Heart left ventricle (tissue), 16 donors: ENCODE results near the gene MINDY4. TPM values are rescaled to one million over a fixed set of nuclear protein-coding genes. Genes with fewer than 3 reads are reported as not detected.

ENCODE experiments used
- ATAC-seq, 4 donors: fragments of 200-7000 bp; cut with Tn5 transposase; one replicate each; pipeline ENCODE4 v1.9.1; 2020 to 2022; ENCODE audit warnings: moderate library complexity in 4 of 4, mild to moderate bottlenecking in 3 of 4, moderate number of reproducible peaks in 1 of 4
- DNase-seq, 5 donors: peaks; one replicate each; pipeline ENCODE4 v3.0.0-alpha.2; 2020
- H3K27ac ChIP-seq, 12 donors: fragments of 200-600 bp; sonication (generic) in 4 of 12; one replicate each; pipeline versions ENCODE4 v1.5.0 to v1.8.0; 2016 to 2022; ENCODE audit warnings: mild to moderate bottlenecking in 2 of 12
- H3K27me3 ChIP-seq, 9 donors: fragments of 200-600 bp; sonication (generic) in 2 of 9; one replicate each; pipeline versions ENCODE4 v1.5.1 to v1.8.0; 2016 to 2022; ENCODE audit warnings: mild to moderate bottlenecking in 3 of 9
- H3K36me3 ChIP-seq, 9 donors: fragments of 200-600 bp; sonication (generic) in 2 of 9; one replicate each; pipeline versions ENCODE4 v1.5.0 to v1.8.0; 2018 to 2022; ENCODE audit warnings: mild to moderate bottlenecking in 2 of 9
- H3K4me1 ChIP-seq, 12 donors: fragments of 200-600 bp; sonication (generic) in 4 of 12; one replicate each; pipeline versions ENCODE4 v1.5.0 to v1.8.0; 2016 to 2022; ENCODE audit warnings: mild to moderate bottlenecking in 3 of 12
- H3K4me3 ChIP-seq, 12 donors: fragments of 200-600 bp; sonication (generic) in 4 of 12; one replicate each; pipeline versions ENCODE4 v1.5.0 to v1.8.0; 2017 to 2022; ENCODE audit warnings: mild to moderate bottlenecking in 9 of 12, moderate library complexity in 4 of 12
- H3K9me3 ChIP-seq, 12 donors: fragments of 200-600 bp; sonication (generic) in 4 of 12; one replicate each; pipeline versions ENCODE4 v1.5.0 to v1.8.0; 2016 to 2022; ENCODE audit warnings: mild to moderate bottlenecking in 1 of 12
- POLR2A ChIP-seq, 2 donors: fragments of 450-650 bp; IDR thresholded peaks; one replicate each; pipeline ENCODE4 v1.6.1; 2017; ENCODE audit warnings: antibody characterized with exemption in 2 of 2, mild to moderate bottlenecking in 2 of 2, moderate library complexity in 2 of 2
- WGBS, 4 donors: extraction: QIAGEN DNeasy Blood & Tissue Kit in 2 of 4; methylation state at CpG; one replicate each; pipeline versions ENCODE4 v1.1.5 to v1.1.7; 2013 to 2018; 5-methylcytosine and 5-hydroxymethylcytosine counted together
- intact Hi-C, 10 donors: fragments of 100-400 bp; cut with DNase I; formaldehyde crosslinking; loops; one replicate each; pipeline versions ENCODE4 v1.11.1 to v1.14.2; 2022
- polyA plus RNA-seq, 2 donors: library from polyadenylated mRNA; stranded (reverse); fragments of 200-250 nt; gene quantifications; one replicate each; pipeline ENCODE4 v1.2.3, GENCODE V29; 2013
- total RNA-seq, 9 donors: library from RNA; depleted of rRNA in 2 of 9; stranded (reverse); fragments of >200 nt in 2 of 9; fragmentation: NEBNext Ultra II Directional in 3 of 9; extraction: Animal tissue kit (Norgen Biotek cat#: 25700) in 3 of 9; gene quantifications; one replicate each; pipeline versions ENCODE4 v1.1.0 to v1.2.4, GENCODE V29; 2016 to 2023
- TF ChIP-seq, protein P1 (sequence below), 12 donors: fragments of 200-600 bp; sonication (generic) in 4 of 12; IDR thresholded peaks; one replicate each; pipeline versions ENCODE4 v1.5.0 to v1.8.0; 2018 to 2022; ENCODE audit warnings: antibody characterized with exemption in 12 of 12, mild to moderate bottlenecking in 5 of 12
- donor health status: ischemic (EF 13 %, LVEDD 7.1; RV severe dilation, severe dysfunction).
- donor health status: healthy with polysubstance abuse.
- donor health status: DM: no; HTN: yes; CAD: no.
- donor health status: DM: no; HTN: no; CAD: no.
- donor health status: ischemic (EF 25% LVEDD 6.9; RV normal size, moderate dysfunction).
- donor health status: ischemic (EF 25% LVEDD 5.7; RV mildly dilated, moderate dysfunction).
- donor health status: healthy.
- donor health status: DM: yes; HTN: yes; CAD: no.
- donor health status: ischemic (EF 35%, LVEDD 5.7; RV mildly dilated, moderate dysfunction).
- donor health status: nonischemic (EF 11% LVEDD 7.7; RV severe dilation, severe dysfunction).
- donor health status: DM: yes; HTN: yes; CAD: no.
- donor health status: PGD.
- donor health status: ischemic (EF 29% LVEDD 5.4; RV normal size, mild dysfunction).
- donor health status: nonischemic (EF 23%, LVEDD 6.1; RV moderate dilation, normal function).

The MINDY4 gene
- total and polyA plus RNA-seq, 11 donors = 1.3 to 6.0 (median 2.9) TPM

DNA sequence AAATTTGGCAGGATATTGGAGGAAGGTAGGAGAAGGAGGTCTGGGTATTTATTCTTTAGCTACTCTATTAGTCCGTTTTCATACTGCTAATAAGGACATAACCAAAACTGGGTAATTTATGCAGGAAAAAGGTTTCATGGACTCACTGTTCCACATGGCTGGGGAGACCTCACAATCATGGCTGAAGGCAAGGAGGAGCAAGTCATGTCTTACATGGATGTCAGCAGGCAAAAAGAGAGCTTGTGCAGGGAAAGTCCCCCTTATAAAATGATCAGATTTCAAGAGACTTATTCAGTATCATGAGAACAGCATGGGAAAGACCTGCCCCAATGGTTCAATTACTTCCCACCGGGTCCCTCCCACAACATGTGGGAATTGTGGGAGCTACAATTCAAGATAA, 21.2 kb upstream of the MINDY4 start:
- 51 to 62% (median 58%) methylated on average over 2 of the region's 2 CpGs for WGBS, 4 donors
- intact Hi-C loops = loop anchor here in 1 of 10 donors (5.0 kb wide), 1 partner anchor 37 kb away; no protein-coding TSS in a partner anchor
- no peak for TF ChIP-seq POLR2A (IDR thresholded peaks at IDR 0.05)
- TF ChIP-seq, protein P1, sequence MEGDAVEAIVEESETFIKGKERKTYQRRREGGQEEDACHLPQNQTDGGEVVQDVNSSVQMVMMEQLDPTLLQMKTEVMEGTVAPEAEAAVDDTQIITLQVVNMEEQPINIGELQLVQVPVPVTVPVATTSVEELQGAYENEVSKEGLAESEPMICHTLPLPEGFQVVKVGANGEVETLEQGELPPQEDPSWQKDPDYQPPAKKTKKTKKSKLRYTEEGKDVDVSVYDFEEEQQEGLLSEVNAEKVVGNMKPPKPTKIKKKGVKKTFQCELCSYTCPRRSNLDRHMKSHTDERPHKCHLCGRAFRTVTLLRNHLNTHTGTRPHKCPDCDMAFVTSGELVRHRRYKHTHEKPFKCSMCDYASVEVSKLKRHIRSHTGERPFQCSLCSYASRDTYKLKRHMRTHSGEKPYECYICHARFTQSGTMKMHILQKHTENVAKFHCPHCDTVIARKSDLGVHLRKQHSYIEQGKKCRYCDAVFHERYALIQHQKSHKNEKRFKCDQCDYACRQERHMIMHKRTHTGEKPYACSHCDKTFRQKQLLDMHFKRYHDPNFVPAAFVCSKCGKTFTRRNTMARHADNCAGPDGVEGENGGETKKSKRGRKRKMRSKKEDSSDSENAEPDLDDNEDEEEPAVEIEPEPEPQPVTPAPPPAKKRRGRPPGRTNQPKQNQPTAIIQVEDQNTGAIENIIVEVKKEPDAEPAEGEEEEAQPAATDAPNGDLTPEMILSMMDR (IDR thresholded peaks at IDR 0.05) = no peak
- ATAC-seq (no peak), DNase-seq (no peak)
- H3K4me3 ChIP-seq = no peak overlapping the region
- H3K4me1 ChIP-seq = peaks cover 0 to 62% (median 35%) of the 10 kb centered on the region in 12 donors
- no peaks in the 10 kb centered on the region for H3K9me3 ChIP-seq
- H3K36me3 ChIP-seq = peaks cover 0 to 10% (median 0%) of the 10 kb centered on the region in 9 donors
- peak overlapping the region; percentile 3 to 91 (median 80) for H3K27ac ChIP-seq
- no peaks in the 10 kb centered on the region for H3K27me3 ChIP-seq

DNA sequence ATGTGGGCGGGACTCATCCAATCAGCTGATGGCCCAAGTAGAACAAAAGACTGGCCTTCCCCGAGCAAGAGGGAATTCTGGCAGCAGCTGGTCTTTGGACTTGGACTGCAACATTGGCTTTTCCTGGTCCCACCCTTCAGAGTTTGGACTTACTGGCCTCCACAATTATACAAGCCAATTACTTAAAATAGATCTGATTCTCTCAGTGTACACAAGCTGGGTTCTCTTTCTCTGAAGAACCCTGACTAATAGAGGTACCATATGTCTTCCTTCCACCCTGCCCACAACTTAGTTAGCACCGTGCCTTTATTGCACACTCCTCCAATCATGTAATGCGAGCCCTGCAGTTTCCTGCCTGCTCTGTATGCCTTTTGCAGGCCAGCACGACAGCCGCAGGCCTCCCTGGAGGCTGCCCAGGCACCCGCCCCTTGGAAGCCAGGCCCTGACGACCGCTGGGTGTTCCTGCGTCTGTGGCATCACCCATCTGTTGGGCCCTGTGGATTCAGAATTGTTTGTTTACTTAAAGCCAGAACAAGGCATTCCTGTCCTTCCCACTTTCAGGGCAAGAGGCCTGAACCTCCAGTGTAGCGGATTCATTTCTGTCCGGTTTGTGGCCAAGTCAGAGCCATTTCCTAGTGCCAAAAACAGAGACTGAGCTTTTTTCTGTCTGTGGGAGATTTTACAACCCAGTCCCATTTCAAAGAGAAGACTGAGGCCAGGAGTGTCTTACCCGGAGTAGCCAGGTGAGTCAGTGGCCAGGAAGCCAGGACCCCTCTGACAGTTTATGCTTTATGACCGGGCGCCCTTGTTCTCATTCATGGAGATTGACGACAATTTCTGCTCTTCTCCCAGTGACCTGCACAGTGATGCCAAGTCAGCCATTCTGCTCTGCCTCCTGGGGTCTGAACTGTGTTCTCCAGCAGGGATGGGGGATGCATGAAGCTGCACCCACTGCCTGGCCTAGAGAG, 20.2 kb upstream of the MINDY4 start:
- Histone ChIP-seq H3K27ac (peak overlapping the region; percentile 67 to 91 (median 82)), H3K36me3 (peaks cover 0 to 12% (median 0%) of the 10 kb centered on the region in 9 donors), H3K4me1 (peaks cover 0 to 64% (median 39%) of the 10 kb centered on the region in 12 donors), H3K4me3 (peak overlapping the region in 9 of 12 donors; percentile 43 to 69 (median 51)), H3K9me3 (no peaks in the 10 kb centered on the region), H3K27me3 (no peaks in the 10 kb centered on the region)
- intact Hi-C loops = loop anchor here in 1 of 10 donors (5.0 kb wide), 1 partner anchor 36 kb away; no protein-coding TSS in a partner anchor
- ATAC-seq (peak; percentile 60 to 82 (median 81)), DNase-seq (peak; percentile 82 to 90 (median 89))
- TF ChIP-seq POLR2A (IDR thresholded peaks at IDR 0.05) = no peak
- TF ChIP-seq, protein P1 (IDR thresholded peaks at IDR 0.05) = no peak
- 38 to 61% (median 52%) methylated on average over 16 of the region's 16 CpGs for WGBS, 4 donors

DNA sequence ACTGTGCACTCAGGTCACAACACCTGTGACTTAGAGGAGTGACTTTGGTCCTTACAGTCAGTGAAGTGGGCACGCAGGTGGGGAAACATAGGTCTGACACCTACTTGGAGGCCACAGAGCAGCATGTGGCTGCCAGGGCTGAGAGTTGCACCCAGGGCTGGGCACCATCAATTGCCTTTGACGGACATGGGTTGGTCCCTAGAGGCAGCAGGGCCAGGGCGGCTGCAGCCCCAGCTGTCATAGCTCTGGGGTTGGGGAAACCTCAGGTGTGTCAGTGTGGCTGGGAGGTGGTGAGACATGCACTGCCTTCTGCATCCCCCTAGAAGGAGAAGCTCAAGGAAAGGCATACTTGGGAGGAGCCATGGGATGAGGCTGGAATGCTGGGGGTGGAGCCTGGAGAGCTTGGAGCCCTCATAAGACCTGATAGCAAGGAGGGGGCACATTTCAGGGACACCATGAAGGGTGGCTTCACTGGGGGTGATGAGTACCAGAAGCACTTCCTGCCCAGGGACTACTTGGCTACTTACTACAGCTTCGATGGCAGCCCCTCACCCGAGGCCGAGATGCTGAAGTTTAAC, 19.4 kb upstream of the MINDY4 start, which contains the start of gene INMT:
Gene INMT, plus strand, starts transcription at position 440 of the 578 bp plus-strand sequence. Its CDS starts 16 bp downstream, at position 456.
- 37 to 61% (median 44%) methylated on average over 5 to 6 of the region's 6 CpGs for WGBS, 4 donors
- Histone ChIP-seq H3K27me3 (no peaks in the 10 kb centered on the region), H3K4me1 (peaks cover 0 to 70% (median 44%) of the 10 kb centered on the region in 12 donors), H3K4me3 (peak within 1 kb of the TSS; percentile 12 to 69 (median 50)), H3K36me3 (peaks cover 0 to 14% (median 0%) of the 10 kb centered on the region in 9 donors), H3K9me3 (no peaks in the 10 kb centered on the region), H3K27ac (peak within 1 kb of the TSS; percentile 67 to 91 (median 82))
- DNase-seq (peak in 4 of 5 donors; percentile 38 to 58 (median 48)), ATAC-seq (peak; percentile 17 to 37 (median 26))
- intact Hi-C loops = loop anchor here in 1 of 10 donors (5.0 kb wide), 1 partner anchor 36 kb away; no protein-coding TSS in a partner anchor
- TF ChIP-seq, protein P1 (IDR thresholded peaks at IDR 0.05) = no peak
- TF ChIP-seq POLR2A (IDR thresholded peaks at IDR 0.05) = no peak
